NCI-H748 (cell line): ENCODE measurements around the gene POP7.
A peak's percentile ranks its signal among the peaks of the same experiment; 100 is the strongest.
"Not testable (repeated sequence)": the region's sequence is repeated elsewhere in the genome, so short reads cannot be mapped to it uniquely, and the experiment has no call there.

Experiments
- DNase-seq: peaks from one replicate; lab custom pipeline; 2025; ENCODE audit not compliant: unreplicated experiment; lab: John Stamatoyannopoulos, UW

Gene POP7

GRCh38 chr7:100705753-100706671 lies at the start of gene POP7:
Gene POP7 (plus strand): TSS chr7:100706121. CDS start chr7:100706831, 710 bp downstream.
- DNase-seq = peak; percentile 99

GRCh38 chr7:100662194-100662776 lies 43.6 kb upstream of the POP7 start:
- DNase-seq = not testable (repeated sequence)

- DNase-seq = no peak
These were observed 40.7 kb upstream of the POP7 start for GRCh38 chr7:100665168-100665726.

DNA sequence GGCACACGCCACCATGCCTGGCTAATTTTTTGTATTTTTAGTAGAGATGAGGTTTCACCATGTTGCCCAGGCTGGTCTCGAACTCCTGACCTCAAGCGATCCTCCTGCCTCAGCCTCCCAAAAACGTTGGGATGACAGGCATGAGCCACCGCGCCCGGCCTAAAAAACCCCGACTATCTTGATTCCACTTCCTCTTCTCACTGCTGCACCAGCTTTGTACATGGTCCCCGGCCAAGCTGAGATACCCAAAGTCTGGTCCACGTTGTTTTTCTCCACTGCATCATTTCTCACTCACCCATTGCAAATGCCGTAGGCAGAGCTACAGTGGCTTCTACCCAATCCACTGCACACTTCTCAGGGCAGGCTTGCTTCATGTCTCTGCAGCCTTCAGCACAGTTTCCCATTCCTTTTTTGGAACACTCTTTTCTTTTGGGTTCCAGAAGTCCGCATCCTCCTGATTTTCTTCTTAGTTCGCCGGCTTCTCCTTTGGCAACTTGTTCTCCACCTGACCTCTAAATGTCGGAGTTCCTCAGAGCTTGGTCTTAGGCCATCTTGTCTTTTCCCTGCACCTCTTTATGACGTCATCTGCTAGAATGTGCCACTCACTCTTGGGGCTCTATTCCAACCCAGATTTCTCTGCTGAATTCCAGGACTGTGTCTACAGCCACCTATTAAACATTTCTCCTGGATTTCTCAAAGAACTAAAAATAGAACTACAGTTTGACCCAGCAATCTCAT lies 38.4 kb upstream of the POP7 start:
- DNase-seq = no peak

GRCh38 chr7:100668069-100668449 lies 37.9 kb upstream of the POP7 start:
- no peak for DNase-seq

DNA sequence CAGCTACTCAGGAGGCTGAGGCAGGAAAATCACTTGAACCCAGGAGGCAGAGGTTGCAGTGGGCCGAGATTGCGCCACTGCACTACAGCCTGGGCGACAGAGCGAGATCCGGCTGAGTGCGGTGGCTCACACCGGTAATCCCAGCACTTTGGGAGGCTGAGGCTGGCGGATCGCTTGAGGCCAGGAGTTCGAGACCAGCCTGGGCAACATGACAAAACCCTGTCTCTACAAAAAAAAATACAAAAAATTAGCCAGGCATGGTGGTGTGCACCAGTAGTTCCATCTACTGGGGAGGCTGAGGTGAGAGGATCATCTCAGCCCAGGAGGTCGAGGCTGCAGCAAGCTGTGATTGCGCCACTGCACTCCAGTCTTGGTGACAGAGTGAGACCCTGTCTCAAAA lies 36.8 kb upstream of the POP7 start:
- not testable (repeated sequence) for DNase-seq

DNA sequence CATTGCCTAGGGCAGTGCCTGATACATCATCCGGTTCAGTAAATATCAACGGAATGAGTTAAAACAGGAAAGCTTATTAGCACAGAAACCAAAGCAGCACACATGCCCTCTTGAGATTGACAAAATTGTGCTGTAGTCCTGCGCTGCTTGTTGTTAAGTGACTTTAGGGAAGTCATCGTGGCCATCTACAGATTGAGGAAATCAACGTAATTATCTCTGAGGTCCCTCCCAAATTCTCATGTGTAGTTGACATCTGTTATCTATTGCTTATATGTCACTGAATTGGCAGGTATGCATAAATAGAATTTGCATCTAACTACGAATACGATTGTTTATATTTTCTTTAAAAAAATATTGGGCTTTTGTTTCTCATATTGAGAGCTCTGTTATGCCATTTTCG lies 35.8 kb upstream of the POP7 start:
- no peak for DNase-seq

DNA sequence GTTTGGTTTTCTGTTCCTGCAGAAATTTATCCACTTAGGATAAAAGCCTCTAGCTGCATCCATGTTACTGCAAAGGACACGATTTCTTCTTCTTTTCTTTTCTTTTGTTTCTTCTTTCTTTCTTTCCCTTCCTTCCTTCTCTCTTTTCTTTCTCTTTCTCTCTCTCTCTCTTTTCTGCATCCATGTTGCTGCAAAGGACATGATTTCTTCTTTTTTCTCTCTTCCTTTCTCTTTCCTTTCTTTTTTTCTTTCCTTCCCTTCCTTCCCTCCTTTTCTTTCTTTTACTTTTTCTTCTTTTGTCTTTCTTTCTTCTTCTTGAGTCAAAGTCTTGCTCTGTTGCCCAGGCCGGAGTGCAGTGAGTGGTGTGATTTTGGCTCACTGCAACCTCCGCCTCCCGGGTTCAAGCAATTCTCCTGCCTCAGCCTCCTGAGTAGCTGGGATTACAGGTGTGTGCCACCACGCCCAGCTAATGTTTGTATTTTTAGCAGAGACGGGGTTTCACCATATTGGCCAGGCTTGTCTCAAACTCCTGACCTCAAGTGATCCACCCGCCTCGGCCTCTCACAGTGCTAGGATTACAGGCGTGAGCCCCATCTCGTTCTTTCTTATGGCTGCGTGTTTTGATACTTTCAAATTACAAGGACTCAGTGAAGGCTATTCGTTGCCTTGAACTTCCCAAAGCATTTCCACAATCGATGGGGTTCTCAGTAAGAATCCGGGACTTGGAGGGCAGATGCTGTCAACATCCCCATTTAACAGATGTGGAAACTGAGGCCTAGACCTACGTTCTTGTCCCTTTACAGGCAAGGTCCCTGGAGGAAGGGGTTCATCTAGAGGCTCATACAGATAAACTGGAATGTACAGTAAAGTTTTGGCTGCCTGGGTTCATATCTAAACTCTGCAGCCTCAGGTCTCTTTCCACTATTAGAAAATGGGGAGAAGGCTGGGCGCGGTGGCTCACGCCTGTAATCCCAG lies 34.3 kb upstream of the POP7 start:
- no peak for DNase-seq

GRCh38 chr7:100673302-100673941 lies 32.5 kb upstream of the POP7 start, which contains the start of gene GNB2:
Gene GNB2 (plus strand): TSS chr7:100673740. CDS start chr7:100676266, 2,526 bp downstream.
- peak; percentile 100 for DNase-seq

DNA sequence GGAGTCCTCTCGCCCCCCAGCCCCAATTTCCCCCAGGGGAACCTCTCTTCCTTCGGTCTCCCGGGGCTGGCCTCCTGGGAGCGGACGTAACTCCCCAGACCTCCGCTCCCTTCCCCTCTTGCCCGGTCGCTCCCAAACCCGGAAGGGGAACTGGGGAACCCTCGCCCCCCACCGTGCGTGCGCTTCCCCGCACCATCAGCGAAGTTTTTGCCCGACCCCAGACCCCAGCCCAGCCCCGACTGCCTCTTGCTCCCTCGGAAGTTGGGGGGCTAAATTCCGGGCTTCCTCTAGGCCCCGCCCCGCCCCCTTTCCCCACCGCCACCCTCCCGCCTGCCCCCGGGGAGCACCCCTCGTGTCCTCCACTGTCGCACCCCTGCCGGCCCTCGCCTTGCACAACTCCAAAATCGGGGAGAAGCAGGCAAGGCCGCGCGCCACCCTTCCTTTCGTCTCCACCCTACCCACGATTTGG lies 31.9 kb upstream of the POP7 start:
- DNase-seq = no peak

- DNase-seq = peak; percentile 52
These were observed 31.4 kb upstream of the POP7 start for GRCh38 chr7:100674411-100675104.

DNA sequence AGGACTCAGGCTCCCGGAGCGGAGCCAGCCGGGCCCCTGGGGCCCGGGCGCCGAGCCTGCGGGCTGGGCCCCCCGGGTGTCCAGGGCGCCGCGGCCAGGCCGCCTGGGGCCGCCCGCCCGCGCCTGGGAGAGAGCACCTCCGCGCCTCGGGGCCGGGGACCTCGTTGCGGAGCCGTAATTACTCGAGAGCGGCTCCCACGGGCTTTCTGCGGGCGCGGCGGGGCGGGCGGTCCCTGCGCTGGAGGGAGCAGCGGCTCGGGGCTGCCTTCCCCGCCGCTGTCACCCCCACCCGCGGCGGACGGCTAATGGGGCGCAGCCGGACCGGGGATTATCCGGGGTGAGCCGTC lies 30.8 kb upstream of the POP7 start:
- DNase-seq = peak; percentile 62

GRCh38 chr7:100675581-100676350 lies 30.2 kb upstream of the POP7 start:
- DNase-seq = peak; percentile 96

- no peak for DNase-seq
These were observed 29.2 kb upstream of the POP7 start for GRCh38 chr7:100676501-100677306.

DNA sequence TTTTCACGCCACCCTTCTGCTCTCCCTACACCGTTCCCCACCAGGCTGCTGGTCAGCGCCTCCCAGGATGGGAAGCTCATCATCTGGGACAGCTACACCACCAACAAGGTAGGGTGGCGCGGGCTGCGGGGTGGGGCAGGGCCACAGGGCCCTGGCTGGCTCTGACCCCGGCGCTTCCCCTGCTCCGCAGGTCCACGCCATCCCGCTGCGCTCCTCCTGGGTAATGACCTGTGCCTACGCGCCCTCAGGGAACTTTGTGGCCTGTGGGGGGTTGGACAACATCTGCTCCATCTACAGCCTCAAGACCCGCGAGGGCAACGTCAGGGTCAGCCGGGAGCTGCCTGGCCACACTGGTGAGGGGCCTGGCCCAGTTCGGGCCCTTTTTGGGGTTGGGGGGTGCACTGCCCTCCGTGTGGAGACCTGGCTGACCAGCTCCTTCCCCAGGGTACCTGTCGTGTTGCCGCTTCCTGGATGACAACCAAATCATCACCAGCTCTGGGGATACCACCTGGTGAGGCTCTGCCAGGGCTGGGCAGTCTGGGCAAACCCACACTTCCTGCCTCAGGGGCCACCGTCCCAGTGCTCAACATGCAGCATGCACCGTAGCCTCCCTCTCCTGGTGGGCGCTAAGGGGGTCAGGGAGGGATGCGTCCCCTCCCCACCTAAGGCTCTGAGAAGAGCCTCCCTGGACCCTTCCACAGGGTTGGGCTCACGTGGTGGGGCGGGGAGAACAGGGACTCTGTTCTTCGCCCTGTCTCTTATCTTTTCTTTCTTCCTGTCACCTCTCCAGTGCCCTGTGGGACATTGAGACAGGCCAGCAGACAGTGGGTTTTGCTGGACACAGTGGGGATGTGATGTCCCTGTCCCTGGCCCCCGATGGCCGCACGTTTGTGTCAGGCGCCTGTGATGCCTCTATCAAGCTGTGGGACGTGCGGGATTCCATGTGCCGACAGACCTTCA lies 28.3 kb upstream of the POP7 start:
- no peak for DNase-seq

DNA sequence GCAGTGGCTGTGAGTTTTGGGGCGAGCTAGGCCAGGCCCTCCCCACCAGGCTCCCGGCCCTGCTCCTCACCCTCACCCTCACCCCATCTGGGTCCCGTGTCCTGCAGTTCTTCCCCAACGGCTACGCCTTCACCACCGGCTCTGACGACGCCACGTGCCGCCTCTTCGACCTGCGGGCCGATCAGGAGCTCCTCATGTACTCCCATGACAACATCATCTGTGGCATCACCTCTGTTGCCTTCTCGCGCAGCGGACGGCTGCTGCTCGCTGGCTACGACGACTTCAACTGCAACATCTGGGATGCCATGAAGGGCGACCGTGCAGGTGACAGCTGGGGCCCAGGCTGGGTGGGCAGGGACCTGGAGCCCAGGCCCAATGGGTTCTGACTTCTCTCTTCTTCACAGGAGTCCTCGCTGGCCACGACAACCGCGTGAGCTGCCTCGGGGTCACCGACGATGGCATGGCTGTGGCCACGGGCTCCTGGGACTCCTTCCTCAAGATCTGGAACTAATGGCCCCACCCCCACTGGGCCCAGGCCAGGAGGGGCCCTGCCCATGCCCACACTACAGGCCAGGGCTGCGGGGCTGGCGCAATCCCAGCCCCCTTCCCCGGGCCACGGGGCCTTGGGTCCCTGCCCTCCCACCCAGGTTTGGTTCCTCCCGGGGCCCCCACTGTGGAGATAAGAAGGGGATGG lies 27.5 kb upstream of the POP7 start:
- no peak for DNase-seq
